Left colon (tissue), 2 donors: Measurements from ENCODE around the gene PTPN3. TPM values are rescaled to one million over a fixed set of nuclear protein-coding genes. Genes with fewer than 3 reads are reported as not detected.
"Not testable (repeated sequence)": the region's sequence is repeated elsewhere in the genome, so short reads cannot be mapped to it uniquely, and the experiment has no call there.

Experiments
- ATAC-seq: fragments of 200-7000 bp; cut with Tn5 transposase; one replicate; pipeline ENCODE4 v1.9.1; 2020; ENCODE audit warnings: mild to moderate bottlenecking, moderate library complexity
- DNase-seq, 2 donors: peaks; one replicate each; pipeline ENCODE4 v3.0.0-alpha.2; 2020
- intact Hi-C, 2 donors: fragments of 100-400 bp; cut with DNase I in 1 of 2; cut with micrococcal nuclease in 1 of 2; formaldehyde crosslinking; loops; one replicate each; pipeline versions ENCODE4 v1.11.2 to v1.14.0; 2022; cut with DNase I, micrococcal nuclease
- total RNA-seq, 2 donors: library from RNA; stranded (reverse); fragmentation: NEBNext Ultra II Directional; extraction: Animal tissue kit (Norgen Biotek cat#: 25700); gene quantifications; one replicate each; pipeline ENCODE4 v1.2.1, GENCODE V29; 2021
- donor health status: DM: no; HTN: no; CAD: no.
- donor health status: DM: yes; HTN: yes; CAD: no.

The PTPN3 gene
- total RNA-seq, 2 donors from 2014 or later: 27.7 to 29.4 TPM

DNA sequence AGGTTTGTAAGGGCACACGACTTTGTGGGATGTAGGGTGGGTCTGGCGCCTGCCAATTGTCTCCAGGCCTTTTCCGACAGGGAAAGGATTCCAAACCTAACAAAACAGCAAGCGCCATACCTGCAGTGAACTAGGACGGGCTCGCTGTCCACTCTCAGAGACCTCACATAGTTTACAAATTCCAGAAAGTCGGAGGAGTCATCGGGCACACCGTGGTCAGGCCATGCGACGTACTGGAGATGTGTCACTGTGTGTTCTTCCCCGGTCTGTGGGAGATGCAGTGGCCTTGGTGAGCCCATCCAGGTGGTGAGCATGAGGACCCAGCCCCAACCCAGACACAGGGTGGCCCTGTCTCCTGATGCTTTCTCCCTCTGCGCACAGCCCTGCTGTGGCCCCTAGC lies 115.9 kb downstream of the PTPN3 start:
- DNase-seq (no peak), ATAC-seq (no peak)
- intact Hi-C loops: no loop called here

DNA sequence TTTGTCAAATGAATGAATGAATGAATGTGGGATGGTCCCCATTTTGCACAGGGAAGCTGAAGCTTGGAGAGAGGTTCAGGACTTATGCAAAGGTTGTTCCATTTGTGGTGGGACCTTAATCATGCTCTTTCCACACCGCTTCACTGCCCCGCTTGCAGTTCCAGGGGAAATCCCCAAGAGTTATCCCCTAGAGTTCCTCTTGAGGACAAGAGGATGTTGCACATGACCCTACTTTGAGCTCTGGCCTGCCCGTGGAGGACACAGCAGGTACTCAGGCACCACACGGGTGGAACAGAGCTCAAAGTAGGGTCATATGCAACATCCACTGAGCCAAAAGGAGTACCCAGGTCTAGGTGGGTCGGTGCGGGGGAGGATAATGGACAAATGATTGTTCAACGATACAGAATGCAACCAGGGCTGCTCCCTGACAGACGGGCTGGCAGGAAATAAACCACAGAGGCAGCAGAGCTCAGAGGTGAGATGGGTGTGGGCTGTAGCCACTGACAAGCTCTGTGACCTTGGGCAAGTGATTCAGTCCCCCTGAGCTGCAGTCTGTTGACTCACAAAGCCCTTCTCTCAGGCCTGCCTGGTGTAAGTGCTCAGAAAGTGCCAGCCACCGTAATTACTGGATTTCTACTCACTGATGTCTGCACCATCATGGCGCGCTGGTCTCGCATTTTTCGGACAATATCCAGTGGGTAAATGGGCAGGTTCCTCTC lies 116.9 kb downstream of the PTPN3 start:
- ATAC-seq: no peak
- DNase-seq: no peak
- intact Hi-C loops: no loop called here

DNA sequence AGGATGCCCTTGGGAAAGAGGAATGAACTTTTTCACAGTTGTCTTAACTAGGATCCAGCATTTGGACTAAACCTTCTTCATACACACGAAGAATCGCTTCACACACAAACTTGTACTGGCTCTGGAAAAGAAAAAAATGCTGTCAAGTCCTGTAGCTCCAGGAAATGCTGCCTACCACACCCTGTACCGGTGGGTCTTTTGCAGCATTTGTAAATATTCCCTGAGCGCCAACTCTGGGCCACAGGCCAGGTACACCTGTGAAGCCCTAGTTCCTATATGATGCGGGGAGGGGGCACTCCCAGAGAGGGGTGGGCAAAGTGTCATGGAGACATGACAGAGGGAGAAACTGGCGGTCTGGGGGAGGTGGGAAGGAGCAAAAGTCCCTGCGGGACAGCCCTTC lies 118.6 kb downstream of the PTPN3 start:
- peak; percentile 42 to 46 for DNase-seq
- intact Hi-C loops: no loop called here
- peak; percentile 78 for ATAC-seq

DNA sequence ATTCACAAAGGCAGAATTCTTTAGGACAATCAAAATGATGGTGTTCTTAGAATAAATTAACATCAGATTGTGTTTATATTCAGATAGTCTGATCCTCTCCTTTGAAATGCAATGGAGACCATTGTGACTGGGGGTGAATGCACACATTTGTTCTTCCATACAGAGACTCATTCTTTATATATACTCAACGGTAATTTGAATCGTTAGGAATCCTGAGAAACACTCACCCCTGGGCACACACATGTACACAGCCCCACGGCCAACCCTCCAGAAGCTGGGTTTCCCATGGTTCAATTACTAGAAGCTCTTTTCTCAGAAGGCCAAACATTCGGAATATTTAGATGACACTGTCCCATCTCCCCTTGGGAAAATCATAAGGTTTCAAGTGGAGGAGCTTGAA lies 119.8 kb downstream of the PTPN3 start:
- no peak for DNase-seq
- ATAC-seq: no peak
- intact Hi-C loops: no loop called here

DNA sequence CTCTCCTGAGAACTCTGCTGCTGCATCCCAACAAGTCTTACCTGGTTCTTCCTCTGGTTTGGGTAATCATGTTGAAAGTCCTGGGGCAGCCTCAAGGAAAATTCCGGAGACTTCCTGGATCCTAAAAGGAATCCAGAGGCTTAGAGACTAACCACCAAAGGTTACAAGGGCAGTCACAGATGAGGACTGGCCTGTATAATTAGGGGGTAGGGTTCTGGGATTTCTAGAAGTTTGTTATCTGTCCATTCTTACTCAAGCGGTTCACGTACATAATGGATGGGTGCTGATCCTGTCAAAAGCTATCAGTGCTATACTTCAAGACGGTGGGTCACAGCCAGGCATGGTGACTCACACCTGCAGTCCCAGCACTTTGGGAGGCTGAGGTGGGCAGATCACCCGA lies 125.9 kb downstream of the PTPN3 start:
- DNase-seq (no peak), ATAC-seq (no peak)
- intact Hi-C loops: no loop called here

DNA sequence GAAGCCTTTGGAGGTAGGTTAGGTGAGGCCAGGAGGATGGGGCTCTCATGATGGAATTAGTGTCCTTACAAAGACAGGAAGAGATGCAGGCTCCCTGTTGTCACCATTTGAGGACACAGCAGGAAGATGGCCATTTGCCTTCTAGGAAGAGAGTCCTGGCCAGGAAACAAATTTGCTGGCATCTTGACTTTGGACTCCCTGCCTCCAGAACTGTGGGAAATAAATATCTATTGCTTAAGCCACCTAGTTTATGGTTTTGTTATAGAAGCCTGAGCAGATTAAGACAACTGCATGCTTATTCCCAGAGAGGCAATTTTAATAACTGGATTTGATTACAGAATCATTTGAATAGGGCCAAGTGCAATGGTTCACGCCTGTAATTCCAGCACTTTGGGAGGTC lies 126.7 kb downstream of the PTPN3 start:
- intact Hi-C loops: no loop called here
- DNase-seq: no peak
- ATAC-seq: peak; percentile 84

DNA sequence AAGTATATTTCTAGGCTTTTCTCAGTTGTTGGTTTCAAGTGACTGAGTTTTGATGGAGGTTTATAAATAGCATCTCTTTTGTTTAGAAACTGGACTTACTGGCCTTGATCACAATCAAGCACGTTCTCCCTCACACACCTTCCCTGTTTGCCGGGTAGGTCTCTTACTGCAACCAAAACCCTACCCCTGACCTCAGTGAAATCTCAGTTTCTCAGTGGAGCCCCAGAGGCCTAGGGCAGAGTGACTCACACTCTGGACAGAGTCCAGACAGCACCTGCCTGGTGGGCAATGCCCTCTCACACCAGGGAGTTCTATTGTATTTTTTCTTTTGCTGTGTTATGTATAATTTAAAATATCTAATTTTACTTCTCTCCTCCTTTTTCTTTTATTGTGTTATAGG lies 128.8 kb downstream of the PTPN3 start:
- no peak for DNase-seq
- intact Hi-C loops: no loop called here
- ATAC-seq: no peak

DNA sequence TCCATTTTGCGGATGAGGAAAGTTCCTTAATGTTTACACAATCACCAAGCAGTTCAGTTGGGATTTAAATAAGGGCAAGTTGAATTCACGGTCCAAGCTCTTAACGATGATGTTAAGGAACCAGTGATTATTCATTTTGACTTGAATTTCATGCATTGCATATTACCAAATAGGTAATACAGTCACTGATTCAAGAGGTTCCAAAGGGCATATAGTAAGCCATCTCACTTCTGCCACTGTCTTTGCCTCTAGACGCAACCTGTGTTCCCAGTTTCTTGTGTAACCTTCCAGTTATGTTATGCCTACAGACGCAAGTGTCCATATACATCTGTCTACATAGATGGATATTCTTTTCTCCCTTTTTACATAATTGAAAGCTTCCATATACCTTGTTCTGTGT lies 137.3 kb downstream of the PTPN3 start:
- ATAC-seq (no peak), DNase-seq (no peak)
- intact Hi-C loops: no loop called here

DNA sequence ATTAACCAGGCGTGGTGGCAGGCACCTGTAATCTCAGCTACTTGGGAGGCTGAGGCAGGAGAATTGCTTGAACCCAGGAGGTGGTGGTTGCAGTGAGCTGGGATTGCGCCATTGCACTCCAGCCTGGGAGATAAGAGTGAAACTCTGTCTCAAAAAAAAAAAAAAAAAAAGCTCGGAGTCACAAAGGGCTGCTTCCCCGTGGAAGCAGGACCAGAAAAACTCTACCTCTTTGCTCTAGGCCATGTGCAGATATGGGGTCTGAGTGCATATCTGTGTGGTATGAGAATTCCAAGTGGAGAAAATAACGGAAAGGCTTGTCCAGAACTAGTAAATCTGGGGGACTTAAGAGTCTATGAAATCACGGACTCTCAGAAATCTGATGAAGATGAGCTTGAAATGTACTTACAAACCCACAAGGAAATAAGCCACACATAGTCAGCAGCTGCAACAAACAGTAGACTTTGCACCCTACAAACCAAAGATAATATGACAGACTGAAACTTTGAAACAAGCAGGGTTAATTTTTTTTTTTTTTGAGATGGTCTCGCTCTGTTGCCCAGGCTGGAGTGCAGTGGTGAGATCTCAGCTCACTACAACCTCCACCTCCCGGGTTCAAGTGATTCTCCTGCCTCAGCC lies 139.0 kb downstream of the PTPN3 start:
- intact Hi-C loops, DNase-seq: not testable (repeated sequence)
- ATAC-seq: peak; percentile 96

DNA sequence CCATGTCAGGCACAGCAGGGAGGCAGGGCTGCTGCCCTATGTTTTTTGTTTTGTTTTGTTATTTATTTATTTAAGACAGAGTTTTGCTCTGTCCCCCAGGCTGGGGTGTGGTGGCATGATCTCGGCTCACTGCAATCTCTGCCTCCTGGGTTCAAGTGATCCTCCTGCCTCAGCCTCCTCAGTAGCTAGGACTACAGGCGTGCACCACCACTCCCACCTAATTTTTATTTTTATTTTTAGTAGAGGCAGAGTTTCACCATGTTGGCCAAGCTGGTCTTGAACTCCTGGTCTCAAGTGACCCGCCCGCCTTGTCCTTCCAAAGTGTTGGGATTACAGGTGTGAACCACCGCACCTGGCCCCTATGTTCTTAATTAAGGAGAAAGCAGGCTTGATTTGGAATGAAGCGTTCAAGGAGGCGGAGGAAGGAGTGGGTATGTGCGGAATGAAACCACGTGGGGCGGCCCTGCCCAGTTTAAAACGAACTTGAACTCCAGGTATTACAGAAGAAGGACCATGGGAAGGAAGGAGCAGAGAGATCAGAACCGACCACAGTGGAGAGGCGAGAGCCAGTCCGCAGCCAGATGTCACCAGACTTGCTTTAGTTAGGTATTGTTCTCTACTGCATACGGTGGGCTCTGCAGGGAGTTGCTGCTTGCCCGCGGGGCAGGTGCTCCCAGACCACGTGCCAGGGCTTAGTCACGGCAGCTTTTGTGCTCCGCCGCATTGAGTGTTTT lies 142.4 kb downstream of the PTPN3 start:
- intact Hi-C loops: no loop called here
- ATAC-seq: no peak

DNA sequence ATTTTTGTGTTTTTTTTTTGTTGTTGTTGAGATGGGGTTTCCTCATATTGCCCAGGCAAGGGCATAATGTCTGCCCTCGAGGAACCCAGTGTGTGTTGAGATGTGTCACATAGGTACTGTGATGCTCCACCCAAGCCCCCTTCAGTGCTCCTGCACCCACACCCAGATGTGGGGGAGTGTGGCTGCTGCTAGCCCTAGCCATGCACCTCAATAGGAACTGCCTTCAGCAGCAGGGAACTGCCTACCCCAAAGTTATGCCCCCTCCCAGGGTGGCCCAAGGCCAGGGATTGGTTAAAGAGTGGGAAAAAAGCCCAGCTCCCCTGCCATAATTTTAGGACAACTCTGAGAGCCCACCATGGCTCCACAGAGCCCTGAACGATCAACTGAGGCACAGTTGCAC lies 143.9 kb downstream of the PTPN3 start:
- DNase-seq (no peak), ATAC-seq (no peak)
- intact Hi-C loops: no loop called here

More for the DNA sequence above, 142.4 kb downstream of the PTPN3 start:
- no peak for DNase-seq

DNA sequence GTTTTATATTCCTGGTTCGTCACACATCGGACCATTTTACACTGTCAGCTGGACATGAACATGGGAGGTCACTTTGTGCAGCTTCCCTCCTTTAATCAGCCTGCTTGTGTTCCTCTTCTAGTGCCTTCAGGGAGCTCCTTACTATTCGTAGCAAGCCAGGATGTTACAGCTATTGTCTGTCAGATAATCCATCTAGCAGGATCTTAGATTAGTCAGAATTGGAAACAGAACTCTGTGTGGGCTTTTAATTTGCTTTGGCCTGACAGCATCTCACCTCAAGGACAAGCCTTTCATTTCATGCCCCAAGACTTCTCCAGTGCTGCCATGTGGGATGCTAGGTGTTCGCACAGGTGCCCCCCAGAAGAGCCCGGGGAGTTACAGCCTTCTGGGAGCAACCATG lies 147.1 kb downstream of the PTPN3 start:
- ATAC-seq (no peak), DNase-seq (no peak)
- intact Hi-C loops: no loop called here

DNA sequence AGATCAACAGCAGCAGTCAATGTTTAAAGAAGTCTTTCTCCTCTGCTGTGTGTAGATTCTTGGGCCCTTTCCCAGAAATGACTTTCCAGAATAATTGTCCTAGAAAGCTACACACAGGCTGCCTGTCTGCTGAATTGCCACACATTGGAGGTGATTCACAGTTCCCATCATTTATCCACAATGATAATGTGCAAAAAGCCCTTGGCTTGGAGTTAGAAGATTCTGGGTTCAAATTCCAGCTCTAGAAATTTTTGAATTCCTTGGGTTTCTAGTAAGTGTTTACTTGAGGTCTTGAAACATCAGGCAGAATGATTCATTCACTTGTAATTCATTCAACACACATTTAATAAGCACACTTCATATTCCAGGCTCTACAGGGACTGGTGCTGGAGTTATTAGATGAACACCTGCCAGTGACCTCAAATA lies 148.7 kb downstream of the PTPN3 start:
- intact Hi-C loops: no loop called here

DNA sequence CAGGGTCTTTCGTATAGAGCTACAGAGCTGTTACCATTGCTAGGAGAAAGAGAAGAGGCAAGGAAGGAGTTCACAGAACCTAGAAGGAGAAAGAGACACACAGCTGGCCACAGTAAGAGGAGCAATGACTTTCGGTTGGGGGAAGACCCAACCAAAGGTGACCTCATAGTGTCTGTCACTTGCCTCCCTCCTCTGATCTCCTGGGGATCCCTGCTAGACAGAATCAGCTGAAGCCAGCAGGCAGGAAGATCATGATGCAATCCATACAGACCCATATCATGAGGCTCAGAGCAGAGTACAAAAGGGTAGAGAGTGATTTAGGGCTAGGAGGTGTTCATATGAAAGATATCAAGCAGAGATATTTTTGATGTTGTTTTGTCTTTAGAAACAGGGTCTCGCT lies 151.2 kb downstream of the PTPN3 start:
- ATAC-seq (no peak), DNase-seq (no peak)
- intact Hi-C loops: no loop called here

More for the DNA sequence above, 148.7 kb downstream of the PTPN3 start:
- ATAC-seq: no peak
- no peak for DNase-seq

DNA sequence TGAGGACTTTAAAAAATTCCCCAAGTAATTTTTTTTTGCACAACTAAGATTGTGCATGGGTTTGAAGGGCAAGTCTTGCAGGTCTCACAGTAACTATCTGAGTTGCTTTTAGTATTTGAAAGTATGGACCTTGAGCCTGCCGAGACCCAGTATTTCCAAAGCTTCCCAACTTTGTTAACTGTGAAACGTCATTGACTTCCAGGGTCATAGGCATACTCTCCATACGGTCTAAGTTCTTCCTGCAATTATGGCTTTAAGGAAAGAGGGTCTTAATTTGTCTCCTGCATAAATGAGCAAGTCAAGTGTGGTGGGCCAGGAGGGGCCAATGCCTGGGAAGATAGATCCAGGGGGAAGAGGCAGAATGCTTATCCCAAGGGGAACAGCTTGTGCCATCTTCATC lies 153.2 kb downstream of the PTPN3 start:
- intact Hi-C loops: no loop called here
- DNase-seq (no peak), ATAC-seq (no peak)

DNA sequence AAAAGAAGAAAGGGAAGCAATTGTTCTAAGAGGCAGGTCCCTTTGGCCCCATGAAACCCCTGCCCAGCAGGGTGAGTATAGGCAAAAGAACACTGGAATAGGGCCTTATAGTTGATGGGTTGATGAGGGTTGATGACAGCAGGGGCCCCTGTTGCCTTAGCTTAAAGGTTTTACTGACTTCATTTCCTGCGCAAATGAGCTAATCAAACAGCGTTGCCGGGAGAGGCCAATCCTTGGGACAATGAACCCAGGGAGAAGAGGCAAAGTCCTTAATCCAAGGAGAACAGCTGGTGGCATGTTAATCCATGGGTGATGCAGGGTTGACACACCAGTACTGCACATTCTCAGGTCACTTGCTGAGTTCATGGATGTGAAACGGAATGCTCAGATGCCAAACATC lies 155.2 kb downstream of the PTPN3 start:
- intact Hi-C loops: no loop called here
- peak in 1 of 2 donors; percentile 34 for DNase-seq
- peak; percentile 76 for ATAC-seq

DNA sequence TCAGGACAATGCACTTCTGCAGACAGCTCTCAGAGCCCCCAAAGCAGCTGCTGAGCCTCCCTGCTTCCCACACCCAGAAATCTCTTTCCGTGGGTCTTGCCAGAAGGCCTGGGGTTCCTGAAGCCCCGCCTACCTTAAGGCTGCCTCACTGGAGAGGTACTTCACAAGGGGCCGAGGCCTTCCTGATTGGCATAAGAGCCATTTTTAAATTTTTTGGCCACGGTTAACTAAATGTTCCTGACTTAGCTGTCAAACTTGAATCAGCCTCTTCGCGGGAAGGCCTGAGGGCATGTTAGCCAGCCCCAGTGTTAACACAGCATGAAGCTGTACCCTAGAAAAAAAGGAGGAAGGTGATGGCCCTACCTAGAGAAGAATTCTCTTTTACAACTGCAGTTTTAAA lies 156.5 kb downstream of the PTPN3 start:
- DNase-seq (no peak), ATAC-seq (no peak)
- intact Hi-C loops: no loop called here

DNA sequence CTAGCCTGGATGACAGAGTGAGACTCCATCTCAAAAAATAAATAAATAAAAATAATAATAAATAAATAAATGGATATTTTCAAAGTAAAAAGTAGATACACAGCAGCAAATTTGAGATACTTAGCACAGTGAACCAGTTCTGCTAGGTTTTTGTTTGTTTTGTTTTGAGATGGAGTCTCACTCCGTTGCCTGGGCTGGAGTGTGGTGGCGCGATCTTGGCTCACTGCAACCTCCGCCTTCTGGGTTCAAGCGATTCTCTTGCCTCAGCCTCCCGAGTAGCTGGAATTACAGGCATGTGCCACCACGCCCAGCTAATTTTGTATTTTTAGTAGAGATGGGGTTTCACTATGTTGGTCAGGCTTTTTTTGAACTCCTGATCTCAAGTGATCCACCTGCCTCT lies 157.1 kb downstream of the PTPN3 start:
- DNase-seq, intact Hi-C loops, ATAC-seq: not testable (repeated sequence)

DNA sequence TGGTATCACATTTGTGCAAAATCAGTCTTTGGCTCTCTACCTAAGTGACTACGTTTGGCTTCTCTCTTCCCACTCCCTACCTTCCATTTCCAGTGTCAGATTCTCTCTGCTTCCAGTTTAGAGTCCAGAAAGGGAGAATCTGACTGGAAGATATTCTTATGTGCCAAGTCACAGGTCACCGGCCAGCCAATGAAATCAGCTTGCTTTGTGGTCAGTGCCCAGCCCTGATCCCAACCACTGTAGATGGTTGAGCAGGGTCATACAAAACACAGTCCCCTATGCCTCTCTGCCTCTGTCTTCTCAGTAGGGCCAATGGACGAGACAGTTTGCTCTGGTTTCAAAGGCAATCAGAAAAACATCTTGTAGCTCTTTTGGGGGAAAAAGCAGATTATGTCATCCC lies 161.7 kb downstream of the PTPN3 start:
- DNase-seq (no peak), ATAC-seq (no peak)
- intact Hi-C loops: no loop called here

DNA sequence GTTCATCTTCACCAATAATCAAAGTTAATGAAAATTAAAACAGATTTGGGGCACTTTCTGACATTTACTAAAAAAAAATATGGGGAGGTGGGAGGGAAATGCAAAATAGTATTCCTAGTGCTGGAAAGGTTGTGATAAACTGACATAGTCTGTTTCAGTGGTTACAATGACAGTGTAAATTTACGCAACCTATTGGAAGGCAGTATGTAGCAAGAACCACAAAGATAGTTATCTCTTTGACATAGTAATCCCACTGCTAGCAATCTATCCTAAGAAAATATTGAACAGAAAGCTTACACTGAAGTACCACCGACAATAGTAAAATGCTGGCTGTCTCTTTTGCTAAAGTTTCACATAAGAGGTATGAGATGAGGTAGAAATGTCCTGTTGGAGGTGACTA lies 162.2 kb downstream of the PTPN3 start:
- DNase-seq: no peak
- ATAC-seq: no peak
- intact Hi-C loops: no loop called here
